PC-3 (cell line): ENCODE results near the gene PRKN. TPM values are rescaled to one million over a fixed set of nuclear protein-coding genes. Genes with fewer than 3 reads are reported as not detected.

Experiments
- ATAC-seq: fragments of 200-7000 bp; cut with Tn5 transposase; 2 replicates; pipeline ENCODE4 v1.9.1; 2020; ENCODE audit warnings: mild to moderate bottlenecking, moderate library complexity
- BruUV-seq: library from RNA; stranded (reverse); fragments of 400-500 nt; replicated peaks from 2 replicates; lab custom pipeline; 2021; lab: Mats Ljungman, UMichigan
- CTCF ChIA-PET: fragments of 300-600 bp; sonication (Branson Sonifier 250); formaldehyde crosslinking; loops from one replicate; lab custom pipeline; 2022; ENCODE audit warnings: antibody characterized with exemption; lab: Charles Lee
- POLR2A ChIA-PET: fragments of 300-600 bp; sonication (Branson Sonifier 250); formaldehyde crosslinking; loops from one replicate; lab custom pipeline; 2022; ENCODE audit warnings: antibody characterized with exemption; ENCODE audit not compliant: unreplicated experiment; lab: Charles Lee
- DNase-seq: peaks from one replicate; pipeline ENCODE4 v3.0.0-alpha.2; 2015
- H2AFZ ChIP-seq: fragments of 300-600 bp; sonication (generic); 2 replicates; pipeline ENCODE4 v1.6.0; 2016; ENCODE audit warnings: antibody characterized with exemption, low read length
- H3F3A ChIP-seq: fragments of 300-600 bp; sonication (generic); one replicate; pipeline ENCODE4 v1.6.0; 2017; ENCODE audit warnings: antibody characterized with exemption, low read length, control low read depth, mild to moderate bottlenecking; ENCODE audit not compliant: unreplicated experiment
- H3K27ac ChIP-seq: fragments of 300-600 bp; sonication (generic); 2 replicates; pipeline ENCODE4 v1.5.1; 2016; ENCODE audit warnings: mild to moderate bottlenecking, low read length
- H3K27me3 ChIP-seq: fragments of 300-600 bp; sonication (generic); 2 replicates; pipeline ENCODE4 v1.6.1; 2016; ENCODE audit warnings: low read length, mixed read lengths
- H3K36me3 ChIP-seq: fragments of 300-600 bp; sonication (generic); 2 replicates; pipeline ENCODE4 v1.6.1; 2016; ENCODE audit warnings: low read depth, mixed run types, low read length, mixed read lengths
- H3K4me1 ChIP-seq: fragments of 300-600 bp; sonication (generic); 2 replicates; pipeline ENCODE4 v1.5.1; 2016; ENCODE audit warnings: low read length; ENCODE audit not compliant: insufficient read depth
- H3K4me2 ChIP-seq: fragments of 300-600 bp; sonication (generic); 2 replicates; pipeline ENCODE4 v1.6.0; 2016; ENCODE audit warnings: low read length
- H3K4me3 ChIP-seq: fragments of 300-600 bp; sonication (generic); 2 replicates; pipeline ENCODE4 v1.5.1; 2016; ENCODE audit warnings: mild to moderate bottlenecking, low read length, mixed read lengths
- H3K79me2 ChIP-seq: fragments of 300-600 bp; sonication (generic); 2 replicates; pipeline ENCODE4 v1.6.1; 2017; ENCODE audit warnings: low read length, mixed read lengths
- H3K9ac ChIP-seq: fragments of 300-600 bp; sonication (generic); 2 replicates; pipeline ENCODE4 v1.6.0; 2016; ENCODE audit warnings: mild to moderate bottlenecking, low read length
- H3K9me2 ChIP-seq: fragments of 300-600 bp; sonication (generic); replicated peaks from 2 replicates; pipeline ENCODE4 v1.6.1; 2016; ENCODE audit warnings: mixed run types, low read length, mixed read lengths
- H3K9me3 ChIP-seq: fragments of 300-600 bp; sonication (generic); 2 replicates; pipeline ENCODE4 v1.6.1; 2016; ENCODE audit warnings: low read length, mixed read lengths
- H4K20me1 ChIP-seq: fragments of 300-600 bp; sonication (generic); 2 replicates; pipeline ENCODE4 v1.6.1; 2016; ENCODE audit warnings: low read length, mixed read lengths
- EZH2 ChIP-seq: fragments of 300-600 bp; sonication (generic); IDR thresholded peaks from one replicate; pipeline ENCODE4 v1.6.1; 2017; ENCODE audit warnings: antibody characterized with exemption, mild to moderate bottlenecking, low read length; ENCODE audit not compliant: unreplicated experiment
- EZH2phosphoT487 ChIP-seq: fragments of 300-600 bp; sonication (generic); IDR thresholded peaks from 2 replicates; pipeline ENCODE4 v1.6.1; 2018; ENCODE audit warnings: mild to moderate bottlenecking, antibody characterized with exemption, low read length, borderline replicate concordance
- intact Hi-C: fragments of 100-400 bp; cut with micrococcal nuclease; formaldehyde crosslinking; loops from 2 replicates; pipeline ENCODE4 v1.9.0; 2023
- total RNA-seq: library from RNA; depleted of rRNA; stranded (reverse); fragments of >200 nt; gene quantifications from 2 replicates; pipeline ENCODE4 v1.2.3, GENCODE V29; 2014
- TF ChIP-seq, protein P1 (sequence below): fragments of 300-600 bp; sonication (generic); conservative IDR thresholded peaks from 2 replicates; pipeline ENCODE4 v1.5.1; 2017; ENCODE audit warnings: antibody characterized with exemption, low read depth, mild to moderate bottlenecking, low read length

Gene PRKN
- total RNA-seq, 1 experiment from 2014 or later = not detected

DNA sequence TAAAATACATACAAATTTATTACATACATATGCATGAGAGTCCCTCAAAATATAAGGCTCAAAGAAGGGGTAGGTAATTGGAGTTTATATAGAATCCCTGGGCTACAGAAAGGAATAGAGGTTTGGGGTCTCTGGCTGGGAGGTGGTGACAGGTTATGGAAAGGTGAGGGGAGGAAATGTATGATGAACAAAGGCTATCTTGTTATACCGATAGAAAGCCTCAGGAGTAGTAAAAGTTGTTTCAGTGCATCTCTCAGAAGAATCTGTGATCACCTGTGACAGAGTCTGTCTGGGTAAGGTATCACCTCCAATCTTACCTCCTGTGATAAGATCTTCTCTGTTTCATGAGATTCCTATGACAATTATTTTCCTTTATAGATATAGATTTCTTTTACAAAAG is 1200.8 kb downstream of the PRKN start:
- Histone ChIP-seq H3K9ac (no peak overlapping the region), H3K9me2 (no peaks in the 10 kb centered on the region), H3K27me3 (peaks cover 85% of the 10 kb centered on the region), H2AFZ (no peak overlapping the region), H3K4me1 (no peaks in the 10 kb centered on the region), H3K4me2 (no peak overlapping the region), H3F3A (no peaks in the 10 kb centered on the region), H3K9me3 (no peaks in the 10 kb centered on the region), H3K36me3 (no peaks in the 10 kb centered on the region), H3K79me2 (no peaks in the 10 kb centered on the region), H4K20me1 (no peaks in the 10 kb centered on the region), H3K27ac (no peak overlapping the region), H3K4me3 (no peak overlapping the region)
- DNase-seq (no peak), ATAC-seq (no peak)
- intact Hi-C loops = no loop called here
- POLR2A ChIA-PET = no interaction called here
- no peak for TF ChIP-seq EZH2phosphoT487
- TF ChIP-seq, protein P1, sequence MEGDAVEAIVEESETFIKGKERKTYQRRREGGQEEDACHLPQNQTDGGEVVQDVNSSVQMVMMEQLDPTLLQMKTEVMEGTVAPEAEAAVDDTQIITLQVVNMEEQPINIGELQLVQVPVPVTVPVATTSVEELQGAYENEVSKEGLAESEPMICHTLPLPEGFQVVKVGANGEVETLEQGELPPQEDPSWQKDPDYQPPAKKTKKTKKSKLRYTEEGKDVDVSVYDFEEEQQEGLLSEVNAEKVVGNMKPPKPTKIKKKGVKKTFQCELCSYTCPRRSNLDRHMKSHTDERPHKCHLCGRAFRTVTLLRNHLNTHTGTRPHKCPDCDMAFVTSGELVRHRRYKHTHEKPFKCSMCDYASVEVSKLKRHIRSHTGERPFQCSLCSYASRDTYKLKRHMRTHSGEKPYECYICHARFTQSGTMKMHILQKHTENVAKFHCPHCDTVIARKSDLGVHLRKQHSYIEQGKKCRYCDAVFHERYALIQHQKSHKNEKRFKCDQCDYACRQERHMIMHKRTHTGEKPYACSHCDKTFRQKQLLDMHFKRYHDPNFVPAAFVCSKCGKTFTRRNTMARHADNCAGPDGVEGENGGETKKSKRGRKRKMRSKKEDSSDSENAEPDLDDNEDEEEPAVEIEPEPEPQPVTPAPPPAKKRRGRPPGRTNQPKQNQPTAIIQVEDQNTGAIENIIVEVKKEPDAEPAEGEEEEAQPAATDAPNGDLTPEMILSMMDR = no peak
- no peak for TF ChIP-seq EZH2
- BruUV-seq = no TSS peak
- CTCF ChIA-PET = no interaction called here

DNA sequence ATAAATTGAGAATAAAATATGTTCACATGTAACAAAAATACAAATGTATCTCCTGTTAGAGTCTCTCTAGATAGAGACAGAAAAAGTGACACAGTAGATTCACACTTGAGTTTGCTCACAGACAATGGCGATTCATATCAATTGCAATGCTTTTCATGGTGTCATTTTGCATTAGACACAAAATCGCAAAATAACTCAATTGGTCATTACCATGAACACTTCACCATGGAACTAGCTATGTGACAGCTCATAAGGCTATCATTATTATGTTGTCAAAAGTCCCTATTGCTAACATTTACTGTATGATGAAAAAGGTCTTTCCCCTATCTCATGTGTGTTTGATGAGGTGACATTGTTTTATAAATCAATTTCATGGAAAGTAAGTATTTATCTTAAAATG is 1204.2 kb downstream of the PRKN start:
- Histone ChIP-seq H3K27me3 (peaks cover 83% of the 10 kb centered on the region), H3K4me2 (no peak overlapping the region), H3F3A (no peaks in the 10 kb centered on the region), H3K36me3 (no peaks in the 10 kb centered on the region), H3K79me2 (no peaks in the 10 kb centered on the region), H3K9ac (no peak overlapping the region), H3K27ac (no peak overlapping the region), H3K9me3 (no peaks in the 10 kb centered on the region), H3K4me3 (no peak overlapping the region), H3K9me2 (no peaks in the 10 kb centered on the region), H3K4me1 (no peaks in the 10 kb centered on the region), H2AFZ (no peak overlapping the region), H4K20me1 (no peaks in the 10 kb centered on the region)
- intact Hi-C loops = no loop called here
- TF ChIP-seq EZH2phosphoT487 (no peak), EZH2 (no peak)
- TF ChIP-seq, protein P1 = no peak
- ATAC-seq = no peak
- no peak for DNase-seq
- POLR2A ChIA-PET = no interaction called here
- CTCF ChIA-PET = no interaction called here
- no TSS peak for BruUV-seq

DNA sequence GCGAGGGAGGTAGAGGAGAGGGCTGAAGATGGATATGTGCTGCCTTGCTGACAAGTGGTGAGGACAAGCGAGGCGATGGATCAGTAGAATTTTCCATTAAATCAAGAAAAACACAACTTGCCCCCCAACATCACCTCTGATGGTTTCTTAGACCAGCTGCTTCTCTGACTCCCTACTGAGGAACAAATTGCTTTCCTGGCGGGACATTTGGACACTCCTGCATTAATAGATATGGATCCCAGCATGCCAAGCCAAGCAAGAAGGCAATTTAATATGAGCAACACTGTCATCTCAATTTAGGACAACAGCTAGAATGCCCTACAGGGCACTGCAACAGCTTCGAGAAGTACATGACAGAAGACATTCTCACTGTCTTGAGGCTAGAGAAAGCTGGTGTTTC is 1205.3 kb downstream of the PRKN start:
- no peaks in the 10 kb centered on the region for H3F3A ChIP-seq
- H3K27me3 ChIP-seq = peaks cover 78% of the 10 kb centered on the region
- H3K4me3 ChIP-seq = no peak overlapping the region
- no peaks in the 10 kb centered on the region for H4K20me1 ChIP-seq
- TF ChIP-seq, protein P1 = no peak
- TF ChIP-seq EZH2phosphoT487 (no peak), EZH2 (no peak)
- H3K9ac ChIP-seq = no peak overlapping the region
- BruUV-seq = no TSS peak
- H3K27ac ChIP-seq = no peak overlapping the region
- ATAC-seq = no peak
- ChIA-PET POLR2A (no interaction called here), CTCF (no interaction called here)
- no peaks in the 10 kb centered on the region for H3K36me3 ChIP-seq
- H3K79me2 ChIP-seq = no peaks in the 10 kb centered on the region
- H3K4me2 ChIP-seq = no peak overlapping the region
- no peaks in the 10 kb centered on the region for H3K4me1 ChIP-seq
- intact Hi-C loops = no loop called here
- no peak overlapping the region for H2AFZ ChIP-seq
- no peak for DNase-seq
- H3K9me3 ChIP-seq = no peaks in the 10 kb centered on the region
- no peaks in the 10 kb centered on the region for H3K9me2 ChIP-seq
